Parathyroid adenoma (tissue), 2 donors: ENCODE results near the gene TBR1.

Source experiments
- H2AFZ ChIP-seq: fragments of 300-600 bp; sonication (generic); one replicate; pipeline ENCODE4 v1.7.0; 2017; ENCODE audit warnings: antibody characterized with exemption, mild to moderate bottlenecking
- H3K27ac ChIP-seq: fragments of 300-600 bp; sonication (generic); one replicate; pipeline ENCODE4 v1.7.0; 2017
- H3K27me3 ChIP-seq: fragments of 300-600 bp; sonication (generic); one replicate; pipeline ENCODE4 v1.7.0; 2017; ENCODE audit warnings: low read length; ENCODE audit not compliant: control insufficient read depth, insufficient read depth
- H3K36me3 ChIP-seq: fragments of 300-600 bp; sonication (generic); one replicate; pipeline ENCODE4 v1.7.0; 2017; ENCODE audit warnings: low read length; ENCODE audit not compliant: control insufficient read depth, insufficient read depth
- H3K4me1 ChIP-seq: fragments of 300-600 bp; sonication (generic); one replicate; pipeline ENCODE4 v1.7.0; 2017; ENCODE audit warnings: control low read depth
- H3K4me2 ChIP-seq: fragments of 300-600 bp; sonication (generic); one replicate; pipeline ENCODE4 v1.7.0; 2017; ENCODE audit warnings: low read length
- H3K4me3 ChIP-seq: fragments of 300-600 bp; sonication (generic); one replicate; pipeline ENCODE4 v1.7.0; 2017; ENCODE audit warnings: low read depth, low read length
- H3K79me2 ChIP-seq: fragments of 300-600 bp; sonication (generic); one replicate; pipeline ENCODE4 v1.7.0; 2017; ENCODE audit warnings: control low read depth
- H3K9ac ChIP-seq: fragments of 300-600 bp; sonication (generic); one replicate; pipeline ENCODE4 v1.7.0; 2017; ENCODE audit warnings: mild to moderate bottlenecking
- H3K9me3 ChIP-seq: fragments of 300-600 bp; sonication (generic); one replicate; pipeline ENCODE4 v1.7.0; 2017; ENCODE audit warnings: low read length; ENCODE audit not compliant: control insufficient read depth
- TF ChIP-seq, protein P1 (sequence below): fragments of 300-600 bp; sonication (generic); IDR thresholded peaks from one replicate; pipeline ENCODE4 v1.7.0; 2017; ENCODE audit warnings: antibody characterized with exemption, mild to moderate bottlenecking
- donor health status: primary hyperparathyroidism.

The TBR1 gene

DNA sequence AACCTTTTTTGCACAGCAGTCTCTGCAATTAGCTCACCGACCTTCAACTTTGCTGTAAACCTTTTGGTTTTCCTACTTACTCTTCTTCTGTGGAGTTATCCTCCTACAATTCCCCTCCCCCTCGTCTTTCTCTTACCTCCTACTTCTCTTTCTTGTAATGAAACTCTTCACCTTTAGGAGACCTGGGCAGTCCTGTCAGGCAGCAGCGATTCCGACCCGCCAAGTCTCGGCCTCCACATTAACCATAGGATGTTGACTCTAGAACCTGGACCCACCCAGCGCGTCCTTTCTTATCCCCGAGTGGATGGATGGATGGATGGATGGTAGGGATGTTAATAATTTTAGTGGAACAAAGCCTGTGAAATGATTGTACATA, 8.3 kb downstream of the TBR1 start:
- no peak overlapping the region for H3K27ac ChIP-seq
- H2AFZ ChIP-seq, result no peak overlapping the region
- H3K4me3 ChIP-seq, result no peak overlapping the region
- H3K4me2 ChIP-seq, result no peak overlapping the region
- no peaks in the 10 kb centered on the region for H3K9me3 ChIP-seq
- no peaks in the 10 kb centered on the region for H3K79me2 ChIP-seq
- no peaks in the 10 kb centered on the region for H3K4me1 ChIP-seq
- H3K36me3 ChIP-seq, result no peaks in the 10 kb centered on the region
- peaks cover 41% of the 10 kb centered on the region for H3K27me3 ChIP-seq
- TF ChIP-seq, protein P1, sequence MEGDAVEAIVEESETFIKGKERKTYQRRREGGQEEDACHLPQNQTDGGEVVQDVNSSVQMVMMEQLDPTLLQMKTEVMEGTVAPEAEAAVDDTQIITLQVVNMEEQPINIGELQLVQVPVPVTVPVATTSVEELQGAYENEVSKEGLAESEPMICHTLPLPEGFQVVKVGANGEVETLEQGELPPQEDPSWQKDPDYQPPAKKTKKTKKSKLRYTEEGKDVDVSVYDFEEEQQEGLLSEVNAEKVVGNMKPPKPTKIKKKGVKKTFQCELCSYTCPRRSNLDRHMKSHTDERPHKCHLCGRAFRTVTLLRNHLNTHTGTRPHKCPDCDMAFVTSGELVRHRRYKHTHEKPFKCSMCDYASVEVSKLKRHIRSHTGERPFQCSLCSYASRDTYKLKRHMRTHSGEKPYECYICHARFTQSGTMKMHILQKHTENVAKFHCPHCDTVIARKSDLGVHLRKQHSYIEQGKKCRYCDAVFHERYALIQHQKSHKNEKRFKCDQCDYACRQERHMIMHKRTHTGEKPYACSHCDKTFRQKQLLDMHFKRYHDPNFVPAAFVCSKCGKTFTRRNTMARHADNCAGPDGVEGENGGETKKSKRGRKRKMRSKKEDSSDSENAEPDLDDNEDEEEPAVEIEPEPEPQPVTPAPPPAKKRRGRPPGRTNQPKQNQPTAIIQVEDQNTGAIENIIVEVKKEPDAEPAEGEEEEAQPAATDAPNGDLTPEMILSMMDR, result no peak
- no peak overlapping the region for H3K9ac ChIP-seq

DNA sequence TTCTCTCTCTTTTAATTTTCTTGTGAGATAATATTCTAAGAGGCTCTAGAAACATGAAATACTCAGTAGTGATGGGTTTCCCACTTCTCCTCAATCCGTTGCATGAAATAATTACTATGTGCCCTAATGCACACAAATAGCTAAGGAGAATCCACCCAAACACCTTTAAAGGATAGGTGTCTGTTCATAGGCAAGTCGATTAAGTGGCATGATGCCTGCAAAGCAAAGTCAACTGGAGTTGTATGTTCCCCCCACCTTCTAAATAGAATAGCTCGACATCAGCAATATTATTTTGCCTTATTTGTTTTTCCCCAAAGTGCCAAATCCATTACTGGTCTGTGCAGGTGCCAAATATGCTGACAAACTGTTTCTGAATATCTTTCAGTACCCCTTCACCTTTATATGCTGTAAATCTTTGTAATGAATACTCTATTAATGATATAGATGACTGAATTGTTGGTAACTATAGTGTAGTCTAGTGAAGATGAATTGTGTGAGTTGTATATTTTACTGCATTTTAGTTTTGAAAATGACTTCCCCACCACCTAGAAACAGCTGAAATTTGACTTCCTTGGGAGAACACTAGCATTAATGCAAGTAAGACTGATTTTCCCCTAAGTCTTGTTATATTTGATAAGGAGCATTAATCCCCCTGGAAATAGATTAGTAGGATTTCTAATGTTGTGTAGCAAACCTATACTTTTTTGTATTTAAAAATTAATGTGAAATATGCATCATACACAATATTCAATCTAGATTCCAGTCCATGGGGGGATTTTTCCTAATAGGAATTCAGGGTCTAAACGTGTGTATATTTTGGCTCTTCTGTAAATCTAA, 9.0 kb downstream of the TBR1 start:
- H3K36me3 ChIP-seq, result no peaks in the 10 kb centered on the region
- no peak overlapping the region for H3K4me3 ChIP-seq
- no peak overlapping the region for H3K9ac ChIP-seq
- no peaks in the 10 kb centered on the region for H3K79me2 ChIP-seq
- H3K27me3 ChIP-seq, result peaks cover 37% of the 10 kb centered on the region
- H3K27ac ChIP-seq, result no peak overlapping the region
- no peak overlapping the region for H3K4me2 ChIP-seq
- TF ChIP-seq, protein P1, result no peak
- H3K9me3 ChIP-seq, result no peaks in the 10 kb centered on the region
- no peaks in the 10 kb centered on the region for H3K4me1 ChIP-seq
- no peak overlapping the region for H2AFZ ChIP-seq

DNA sequence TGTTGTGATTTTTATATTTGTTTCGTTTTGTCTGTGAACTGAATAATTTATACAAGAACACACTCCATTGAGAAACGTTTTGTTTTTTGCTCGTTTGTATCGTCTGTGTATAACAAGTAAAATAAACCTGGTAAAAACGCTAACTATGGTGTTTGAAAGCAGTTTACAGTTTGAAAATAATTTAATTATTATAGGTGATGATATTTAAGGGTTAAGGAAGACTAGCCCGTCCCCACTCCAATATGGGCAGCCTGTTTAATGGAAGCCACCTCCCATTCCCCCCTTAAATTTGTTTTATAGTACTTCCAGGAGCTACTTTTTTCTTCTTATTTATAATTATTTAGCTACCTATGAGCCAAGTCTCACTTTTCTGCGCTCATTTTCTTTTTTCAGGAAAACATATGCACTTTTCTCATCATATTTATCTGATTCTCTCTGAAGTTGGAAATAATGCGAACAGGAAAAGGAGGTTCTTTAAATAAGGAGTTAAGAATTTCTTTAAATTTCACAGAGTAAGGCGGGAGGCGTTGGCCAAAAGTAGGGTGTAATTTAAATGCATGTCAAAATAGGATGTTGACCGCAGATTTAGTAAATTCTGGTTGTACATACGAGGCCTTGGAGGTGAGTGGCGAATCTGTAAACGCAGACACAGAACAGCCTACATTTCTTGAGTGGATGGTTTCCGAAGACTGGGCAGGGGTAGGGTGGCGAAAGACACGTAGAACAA, 9.8 kb downstream of the TBR1 start:
- no peak overlapping the region for H3K4me3 ChIP-seq
- no peaks in the 10 kb centered on the region for H3K4me1 ChIP-seq
- no peaks in the 10 kb centered on the region for H3K79me2 ChIP-seq
- no peaks in the 10 kb centered on the region for H3K36me3 ChIP-seq
- H3K9me3 ChIP-seq, result no peaks in the 10 kb centered on the region
- H2AFZ ChIP-seq, result no peak overlapping the region
- H3K27ac ChIP-seq, result no peak overlapping the region
- TF ChIP-seq, protein P1, result no peak
- peaks cover 37% of the 10 kb centered on the region for H3K27me3 ChIP-seq
- no peak overlapping the region for H3K4me2 ChIP-seq
- no peak overlapping the region for H3K9ac ChIP-seq

DNA sequence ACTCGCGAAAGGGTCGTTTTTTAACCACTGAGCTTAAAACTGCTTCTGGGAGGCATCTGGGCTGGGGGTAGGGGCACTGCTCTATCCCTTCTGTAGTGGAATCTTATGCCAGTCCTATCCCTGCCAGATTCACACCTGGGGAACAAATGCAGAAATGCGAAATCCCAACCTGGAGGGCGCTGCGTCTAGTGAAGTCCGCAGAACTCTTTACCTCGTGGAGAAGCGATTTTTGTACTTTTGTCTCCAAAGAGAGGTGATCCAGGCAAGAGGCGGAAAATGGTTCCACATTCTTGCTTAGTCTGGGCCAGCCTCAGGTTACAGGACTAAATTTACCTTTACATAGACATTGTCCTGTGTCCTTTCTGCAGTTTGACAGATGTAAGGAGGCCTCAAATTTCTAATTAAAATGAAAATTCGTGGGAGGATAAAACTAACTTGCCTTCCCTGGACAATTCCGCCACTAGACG, 10.4 kb downstream of the TBR1 start:
- H3K4me3 ChIP-seq, result no peak overlapping the region
- H3K4me2 ChIP-seq, result no peak overlapping the region
- no peak overlapping the region for H3K9ac ChIP-seq
- H3K9me3 ChIP-seq, result no peaks in the 10 kb centered on the region
- H3K79me2 ChIP-seq, result no peaks in the 10 kb centered on the region
- peaks cover 37% of the 10 kb centered on the region for H3K27me3 ChIP-seq
- no peaks in the 10 kb centered on the region for H3K36me3 ChIP-seq
- no peak overlapping the region for H3K27ac ChIP-seq
- TF ChIP-seq, protein P1, result no peak
- H2AFZ ChIP-seq, result no peak overlapping the region
- no peaks in the 10 kb centered on the region for H3K4me1 ChIP-seq
